Measurements from ENCODE around the gene CORIN.
"Not testable (repeated sequence)": the region's sequence is repeated elsewhere in the genome, so short reads cannot be mapped to it uniquely, and the experiment has no call there.

CORIN gene

DNA sequence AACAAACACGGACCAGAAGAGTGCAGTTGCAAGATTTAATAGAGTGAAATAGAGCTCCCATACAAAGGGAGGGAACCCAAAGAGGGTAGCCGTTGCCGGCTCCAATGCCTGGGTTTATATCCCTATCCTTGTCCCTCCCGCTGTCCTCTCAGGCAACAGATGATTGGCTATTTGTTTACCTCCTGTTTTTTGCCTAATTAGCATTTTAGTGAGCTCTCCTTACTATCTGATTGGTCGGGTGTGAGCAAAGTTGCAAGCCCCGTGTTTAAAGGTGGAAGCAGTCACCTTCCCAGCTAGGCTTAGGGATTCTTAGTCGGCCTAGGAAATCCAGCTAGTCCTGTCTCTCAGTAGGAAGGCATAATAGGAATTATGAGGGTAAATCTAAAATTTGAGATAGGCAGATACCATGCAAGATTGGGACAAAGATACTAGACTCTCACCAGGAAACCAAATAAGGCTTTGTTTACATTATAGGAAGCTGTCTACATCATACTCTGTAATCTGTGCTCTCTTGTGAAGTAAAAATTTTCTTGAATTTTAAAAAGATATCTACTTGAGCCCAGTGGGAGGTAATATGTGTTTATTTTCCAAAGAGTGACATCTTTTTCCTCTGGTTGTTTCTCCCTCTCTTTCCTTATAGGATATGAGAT, 286.8 kb downstream of the CORIN start:
- H3K36me3 ChIP-seq (ENCODE audit: control insufficient read depth, insufficient read depth, low read length): peaks cover 7% of the 10 kb centered on the region
- no peaks in the 10 kb centered on the region for H3K4me1 ChIP-seq (ENCODE audit: control insufficient read depth, insufficient read depth, low read length, poor library complexity, severe bottlenecking)
- no peaks in the 10 kb centered on the region for H3K9me3 ChIP-seq (ENCODE audit: control insufficient read depth, low read length)
- H3K4me3 ChIP-seq (ENCODE audit: extremely low read depth, insufficient read depth, low read length, poor library complexity, severe bottlenecking): no peak overlapping the region
- WGBS, 2 experiments (ENCODE audit: insufficient coverage in 2 of 2): 88 to 97% methylated on average over 6 to 7 of the region's 7 CpGs
- no peak overlapping the region for H3K27ac ChIP-seq (ENCODE audit: low read depth, low read length, severe bottlenecking)

DNA sequence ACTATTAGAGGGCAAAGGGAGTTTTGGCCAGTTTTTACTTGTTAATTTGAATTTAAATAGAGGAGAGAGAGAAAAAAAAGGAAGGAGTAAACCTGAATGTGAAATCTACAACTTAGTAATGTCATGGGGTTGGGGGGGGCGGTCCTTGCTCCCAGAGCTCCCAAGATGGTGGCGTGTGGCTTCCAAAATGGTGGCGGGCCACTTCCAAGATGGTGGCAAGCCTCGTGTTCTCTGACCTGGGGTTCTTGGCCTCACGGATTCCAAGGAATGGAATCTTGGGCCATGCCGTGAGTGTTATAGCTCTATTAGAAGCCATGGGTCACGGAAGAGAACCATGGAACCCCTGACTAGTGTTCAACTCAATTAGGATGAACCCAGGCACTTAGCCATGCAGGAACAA, 287.5 kb downstream of the CORIN start:
- not testable (repeated sequence) for H3K4me1 ChIP-seq (ENCODE audit: control insufficient read depth, insufficient read depth, low read length, poor library complexity, severe bottlenecking); H3K9me3 ChIP-seq (ENCODE audit: control insufficient read depth, low read length); H3K36me3 ChIP-seq (ENCODE audit: control insufficient read depth, insufficient read depth, low read length); H3K27ac ChIP-seq (ENCODE audit: low read depth, low read length, severe bottlenecking); H3K4me3 ChIP-seq (ENCODE audit: extremely low read depth, insufficient read depth, low read length, poor library complexity, severe bottlenecking)
- WGBS, 2 experiments (ENCODE audit: insufficient coverage in 2 of 2): 89 to 97% methylated on average over 6 of the region's 7 CpGs
